HEK293T (cell line): Measurements from ENCODE around the gene PRKCA.

ENCODE experiments used
- ARNT ChIP-seq: fragments of 450-650 bp; IDR thresholded peaks from 2 replicates; pipeline ENCODE4 v1.6.1; 2017; ENCODE audit warnings: mild to moderate bottlenecking
- BHLHE40 ChIP-seq: fragments of 450-650 bp; IDR thresholded peaks from 2 replicates; pipeline ENCODE4 v1.6.1; 2016; ENCODE audit warnings: mild to moderate bottlenecking, moderate library complexity, borderline replicate concordance
- FOXA1 ChIP-seq: fragments of 450-650 bp; IDR thresholded peaks from 2 replicates; pipeline ENCODE4 v1.6.1; 2016; ENCODE audit warnings: mild to moderate bottlenecking
- FOXM1 ChIP-seq: fragments of 450-650 bp; IDR thresholded peaks from 2 replicates; pipeline ENCODE4 v1.6.1; 2017; ENCODE audit warnings: mild to moderate bottlenecking, borderline replicate concordance
- HDGF ChIP-seq: fragments of 450-650 bp; IDR thresholded peaks from 2 replicates; pipeline ENCODE4 v1.6.1; 2017; ENCODE audit warnings: antibody characterized with exemption, borderline replicate concordance
- L3MBTL2 ChIP-seq: fragments of 450-650 bp; conservative IDR thresholded peaks from 2 replicates; pipeline ENCODE4 v1.6.1; 2016; ENCODE audit warnings: mild to moderate bottlenecking
- SP1 ChIP-seq: fragments of 450-650 bp; IDR thresholded peaks from 2 replicates; pipeline ENCODE4 v1.6.1; 2017
- SUZ12 ChIP-seq: fragments of 450-650 bp; IDR thresholded peaks from 2 replicates; pipeline ENCODE4 v1.6.1; 2016; ENCODE audit warnings: mild to moderate bottlenecking
- TARDBP ChIP-seq: fragments of 450-650 bp; IDR thresholded peaks from 2 replicates; pipeline ENCODE4 v1.6.1; 2016
- ZNF384 ChIP-seq: fragments of 450-650 bp; IDR thresholded peaks from 2 replicates; pipeline ENCODE4 v1.6.1; 2016

DNA sequence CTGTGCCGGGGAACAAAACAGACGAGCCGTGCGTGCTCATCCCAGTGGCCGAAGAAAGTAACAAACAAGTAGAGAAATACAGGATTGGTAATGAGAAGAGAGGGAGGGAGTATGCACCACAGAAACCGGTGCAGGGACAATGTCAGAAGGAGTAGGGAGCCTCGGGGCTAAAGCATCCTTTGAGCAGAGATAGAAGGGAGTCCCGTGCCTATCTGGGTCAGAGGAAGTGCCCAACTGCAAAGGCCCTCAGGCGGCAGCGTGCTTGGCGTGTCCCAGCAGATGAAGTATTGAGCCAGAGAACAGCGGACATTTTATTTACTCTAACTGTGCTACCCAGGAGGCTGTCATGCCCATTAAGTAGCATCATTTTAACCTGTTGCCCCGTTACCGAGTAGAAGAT lies 417.6 kb downstream of the PRKCA start:
- TF ChIP-seq BHLHE40: no peak
- TF ChIP-seq SP1: no peak
- TF ChIP-seq ARNT: no peak
- no peak for TF ChIP-seq FOXM1
- no peak for TF ChIP-seq FOXA1
- TF ChIP-seq L3MBTL2: no peak
- TF ChIP-seq HDGF: no peak
- TF ChIP-seq SUZ12: no peak
- no peak for TF ChIP-seq ZNF384
- no peak for TF ChIP-seq TARDBP
